ENCODE data around the gene TMTC1. TPM values are rescaled to one million over a fixed set of nuclear protein-coding genes. Genes with fewer than 3 reads are reported as not detected.
"Not testable (repeated sequence)": the region's sequence is repeated elsewhere in the genome, so short reads cannot be mapped to it uniquely, and the experiment has no call there.

TMTC1 gene
- total RNA-seq, 6 experiments from 2014 or later = not detected

DNA sequence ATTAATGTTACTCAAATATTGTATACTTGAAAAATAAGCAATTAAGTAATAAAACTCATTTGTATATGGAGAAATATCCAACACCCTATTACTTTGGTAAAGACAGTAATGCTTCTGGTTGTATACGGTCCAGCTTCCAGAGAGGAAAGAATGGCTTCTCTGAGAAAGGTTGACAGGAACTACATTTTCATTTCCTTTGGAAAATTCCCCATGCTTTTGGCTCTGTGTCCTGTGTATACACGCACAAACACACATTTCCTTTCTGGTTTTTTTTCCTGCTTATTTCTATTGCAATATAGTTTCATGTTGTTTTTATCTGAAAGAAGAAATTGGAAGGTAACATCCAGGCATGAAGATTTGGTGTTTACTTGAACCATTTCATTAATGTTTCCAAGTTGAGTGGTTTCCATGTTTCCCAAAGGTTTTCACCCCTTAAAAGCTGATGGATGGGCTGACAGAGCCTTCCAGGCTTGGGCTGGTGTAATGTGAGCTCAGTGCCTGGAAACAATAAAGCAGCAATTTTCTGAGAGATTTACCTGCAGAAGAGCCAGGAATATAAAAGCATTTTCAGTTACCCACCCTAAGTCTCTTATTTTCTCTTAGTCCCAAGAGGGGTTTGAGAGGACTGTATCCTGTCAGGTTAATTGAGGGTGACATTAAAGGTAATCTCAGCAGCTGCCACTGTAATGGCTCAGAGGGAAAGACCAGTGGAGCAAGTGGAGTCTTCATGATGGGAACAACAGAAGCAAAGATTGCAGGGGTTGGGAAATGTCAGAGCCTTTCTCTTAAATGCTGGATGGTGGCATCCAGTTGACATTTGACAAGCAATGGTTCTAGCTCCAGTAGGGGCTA lies 33.4 kb upstream of the TMTC1 start:
- peaks cover 26% of the 10 kb centered on the region for H3K9me3 Mint-ChIP-seq
- TF ChIP-seq, protein P1, sequence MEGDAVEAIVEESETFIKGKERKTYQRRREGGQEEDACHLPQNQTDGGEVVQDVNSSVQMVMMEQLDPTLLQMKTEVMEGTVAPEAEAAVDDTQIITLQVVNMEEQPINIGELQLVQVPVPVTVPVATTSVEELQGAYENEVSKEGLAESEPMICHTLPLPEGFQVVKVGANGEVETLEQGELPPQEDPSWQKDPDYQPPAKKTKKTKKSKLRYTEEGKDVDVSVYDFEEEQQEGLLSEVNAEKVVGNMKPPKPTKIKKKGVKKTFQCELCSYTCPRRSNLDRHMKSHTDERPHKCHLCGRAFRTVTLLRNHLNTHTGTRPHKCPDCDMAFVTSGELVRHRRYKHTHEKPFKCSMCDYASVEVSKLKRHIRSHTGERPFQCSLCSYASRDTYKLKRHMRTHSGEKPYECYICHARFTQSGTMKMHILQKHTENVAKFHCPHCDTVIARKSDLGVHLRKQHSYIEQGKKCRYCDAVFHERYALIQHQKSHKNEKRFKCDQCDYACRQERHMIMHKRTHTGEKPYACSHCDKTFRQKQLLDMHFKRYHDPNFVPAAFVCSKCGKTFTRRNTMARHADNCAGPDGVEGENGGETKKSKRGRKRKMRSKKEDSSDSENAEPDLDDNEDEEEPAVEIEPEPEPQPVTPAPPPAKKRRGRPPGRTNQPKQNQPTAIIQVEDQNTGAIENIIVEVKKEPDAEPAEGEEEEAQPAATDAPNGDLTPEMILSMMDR (IDR thresholded peaks at IDR 0.05) = no peak
- H3K4me1 Mint-ChIP-seq (ENCODE audit: low read depth) = no peaks in the 10 kb centered on the region
- no peak for DNase-seq
- no peaks in the 10 kb centered on the region; the same call in 1 of the 2 replicates for H3K27me3 Mint-ChIP-seq (ENCODE audit: insufficient read depth)
- H3K36me3 Mint-ChIP-seq (ENCODE audit: low read depth) = no peaks in the 10 kb centered on the region
- no peak overlapping the region for H3K27ac Mint-ChIP-seq
- no peak overlapping the region for H3K4me3 Mint-ChIP-seq

DNA sequence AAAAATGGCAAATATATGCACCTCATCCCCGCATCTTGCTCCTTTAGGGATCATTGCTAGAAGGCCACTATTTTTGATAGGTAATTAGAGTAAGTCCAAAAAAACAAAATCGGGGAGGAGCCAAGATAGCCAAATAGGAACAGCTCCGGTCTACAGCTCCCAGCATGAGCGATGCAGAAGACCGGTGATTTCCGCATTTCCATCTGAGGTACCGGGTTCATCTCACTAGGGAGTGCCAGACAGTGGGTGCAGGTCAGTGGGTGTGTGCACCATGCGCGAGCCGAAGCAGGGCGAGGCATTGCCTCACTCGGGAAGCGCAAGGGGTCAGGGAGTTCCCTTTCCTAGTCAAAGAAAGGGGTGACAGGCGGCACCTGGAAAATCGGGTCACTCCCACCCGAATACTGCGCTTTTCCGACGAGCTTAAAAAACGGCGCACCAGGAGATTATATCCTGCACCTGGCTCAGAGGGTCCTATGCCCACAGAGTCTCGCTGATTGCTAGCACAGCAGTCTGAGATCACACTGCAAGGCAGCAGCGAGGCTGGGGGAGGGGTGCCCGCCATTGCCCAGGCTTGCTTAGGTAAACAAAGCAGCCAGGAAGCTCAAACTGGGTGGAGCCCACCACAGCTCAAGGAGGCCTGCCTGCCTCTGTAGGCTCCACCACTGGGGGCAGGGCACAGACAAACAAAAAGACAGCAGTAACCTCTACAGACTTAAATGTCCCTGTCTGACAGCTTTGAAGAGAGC lies 26.0 kb upstream of the TMTC1 start:
- H3K4me3 Mint-ChIP-seq; H3K36me3 Mint-ChIP-seq (ENCODE audit: low read depth); H3K4me1 Mint-ChIP-seq (ENCODE audit: low read depth); DNase-seq; H3K27me3 Mint-ChIP-seq (ENCODE audit: insufficient read depth); H3K27ac Mint-ChIP-seq: not testable (repeated sequence)
- H3K9me3 Mint-ChIP-seq = peaks cover 19% of the 10 kb centered on the region

DNA sequence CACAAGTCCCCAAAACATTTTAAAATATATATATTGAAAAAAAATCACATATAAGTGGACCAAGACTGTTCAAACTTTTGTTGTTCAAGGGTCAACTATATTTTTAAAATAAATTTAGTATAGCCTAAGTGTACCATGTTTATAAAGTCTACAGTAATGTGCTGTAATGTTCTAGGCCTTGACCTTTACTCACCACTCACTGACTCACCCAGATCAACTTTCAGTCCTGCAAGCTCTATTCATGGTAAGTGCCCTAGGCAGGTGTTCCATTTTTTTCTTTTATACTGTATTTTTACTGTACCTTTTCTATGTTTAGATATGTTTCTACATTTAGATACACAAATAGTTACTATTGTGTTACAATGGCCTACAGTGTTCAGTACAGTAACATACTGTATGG lies 23.4 kb upstream of the TMTC1 start:
- DNase-seq = no peak
- H3K27ac Mint-ChIP-seq = no peak overlapping the region
- H3K9me3 Mint-ChIP-seq = peaks cover 15% of the 10 kb centered on the region

DNA sequence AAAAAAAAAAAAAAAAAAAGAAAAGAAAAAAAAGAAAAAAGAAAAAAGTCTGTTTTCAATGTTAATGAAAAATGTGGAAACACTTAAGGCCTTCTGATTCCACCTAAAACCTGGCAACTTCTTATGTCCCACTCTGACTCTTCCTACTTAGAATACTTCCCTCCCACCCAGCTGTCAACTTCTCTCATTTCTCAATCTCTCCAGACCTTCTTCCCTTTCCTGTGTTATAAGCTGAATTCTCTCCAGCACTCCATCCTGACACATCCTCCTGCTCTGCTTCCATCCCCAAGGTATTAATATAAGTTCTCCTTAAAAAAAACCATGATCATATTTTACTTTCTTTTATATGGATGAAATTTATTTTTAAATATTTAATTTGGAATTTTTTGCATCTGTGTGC lies 20.3 kb upstream of the TMTC1 start:
- no peak for DNase-seq
- Mint-ChIP-seq H3K4me3 (no peak overlapping the region), H3K27ac (no peak overlapping the region), H3K4me1 (ENCODE audit: low read depth) (no peaks in the 10 kb centered on the region), H3K9me3 (peaks cover 19% of the 10 kb centered on the region), H3K27me3 (ENCODE audit: insufficient read depth) (0 out of 2 replicates have a peak, but pooled peaks cover 1% of the 10 kb centered on the region), H3K36me3 (ENCODE audit: low read depth) (no peaks in the 10 kb centered on the region)
- TF ChIP-seq, protein P1 (IDR thresholded peaks at IDR 0.05) = no peak

More for the DNA sequence above, 23.4 kb upstream of the TMTC1 start:
- Mint-ChIP-seq H3K36me3 (ENCODE audit: low read depth) (no peaks in the 10 kb centered on the region), H3K27me3 (ENCODE audit: insufficient read depth) (0 out of 2 replicates have a peak, but pooled peaks cover 1% of the 10 kb centered on the region), H3K4me1 (ENCODE audit: low read depth) (no peaks in the 10 kb centered on the region), H3K4me3 (no peak overlapping the region)
- TF ChIP-seq, protein P1 (IDR thresholded peaks at IDR 0.05) = no peak

DNA sequence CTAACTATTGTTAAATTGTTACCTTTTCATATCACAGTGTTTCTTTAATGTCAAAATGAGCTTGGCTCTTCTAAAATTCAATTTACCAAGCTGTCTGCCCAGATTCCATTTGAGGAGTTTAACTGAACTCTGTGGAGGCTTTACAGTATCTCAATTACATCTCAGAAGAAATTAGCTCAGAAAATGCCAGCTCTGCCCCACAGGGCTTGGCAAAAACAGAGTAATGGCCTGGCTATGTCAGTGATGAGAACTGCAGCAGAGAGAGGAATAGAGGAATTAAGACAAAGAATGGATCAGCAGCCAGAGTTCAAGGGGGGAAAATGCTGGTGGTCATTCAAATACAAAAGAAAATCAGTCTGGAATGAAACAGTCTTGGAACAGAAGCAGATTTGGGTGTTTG lies 15.8 kb upstream of the TMTC1 start:
- TF ChIP-seq, protein P1 (IDR thresholded peaks at IDR 0.05) = no peak
- Mint-ChIP-seq H3K27me3 (ENCODE audit: insufficient read depth) (peaks cover 4% of the 10 kb centered on the region; the same call in 1 of the 2 replicates), H3K36me3 (ENCODE audit: low read depth) (no peaks in the 10 kb centered on the region), H3K4me1 (ENCODE audit: low read depth) (peaks cover 9% of the 10 kb centered on the region), H3K27ac (no peak overlapping the region), H3K9me3 (peaks cover 26% of the 10 kb centered on the region), H3K4me3 (no peak overlapping the region)
- no peak for DNase-seq

Data from HFFc6 (cell line).